HFFc6 (cell line): Measurements from ENCODE around the gene SYN1. TPM values are rescaled to one million over a fixed set of nuclear protein-coding genes. Genes with fewer than 3 reads are reported as not detected.

Experiments
- DNase-seq: peaks from one replicate; pipeline ENCODE4 v3.0.0-alpha.2; 2018
- H3K27ac Mint-ChIP-seq: 2 replicates; pipeline ENCODE4 v1.8.0; 2020; ENCODE audit warnings: mild to moderate bottlenecking, mixed read lengths
- H3K27me3 Mint-ChIP-seq: 2 replicates; pipeline ENCODE4 v1.8.0; 2021; ENCODE audit warnings: mild to moderate bottlenecking, moderate library complexity, mixed read lengths; ENCODE audit not compliant: insufficient read depth
- H3K36me3 Mint-ChIP-seq: 2 replicates; pipeline ENCODE4 v1.8.0; 2021; ENCODE audit warnings: low read depth, mixed read lengths
- H3K4me1 Mint-ChIP-seq: 2 replicates; pipeline ENCODE4 v1.8.0; 2020; ENCODE audit warnings: low read depth, mixed read lengths
- H3K4me3 Mint-ChIP-seq: 2 replicates; pipeline ENCODE4 v1.8.0; 2020; ENCODE audit warnings: mild to moderate bottlenecking, moderate library complexity, mixed read lengths
- H3K9me3 Mint-ChIP-seq: 2 replicates; pipeline ENCODE4 v1.8.0; 2020; ENCODE audit warnings: mild to moderate bottlenecking, mixed read lengths
- CTCF ChIP-seq: fragments of 200-600 bp; sonication (generic); IDR thresholded peaks from 2 replicates; pipeline ENCODE4 v1.5.0; 2021; ENCODE audit warnings: antibody characterized with exemption, mild to moderate bottlenecking
- total RNA-seq, 6 experiments: library from RNA; stranded (reverse); fragmentation: NEBNext Ultra II Directional; extraction: Animal tissue kit (Norgen Biotek cat#: 25700); gene quantifications; 2 replicates in 1 of 6; 3 replicates in 5 of 6; pipeline ENCODE4 v1.2.3, GENCODE V29; 2021

SYN1 gene
- total RNA-seq, 6 experiments from 2014 or later, result 0.13 to 0.31 (median 0.19) TPM; not detected in 1

DNA sequence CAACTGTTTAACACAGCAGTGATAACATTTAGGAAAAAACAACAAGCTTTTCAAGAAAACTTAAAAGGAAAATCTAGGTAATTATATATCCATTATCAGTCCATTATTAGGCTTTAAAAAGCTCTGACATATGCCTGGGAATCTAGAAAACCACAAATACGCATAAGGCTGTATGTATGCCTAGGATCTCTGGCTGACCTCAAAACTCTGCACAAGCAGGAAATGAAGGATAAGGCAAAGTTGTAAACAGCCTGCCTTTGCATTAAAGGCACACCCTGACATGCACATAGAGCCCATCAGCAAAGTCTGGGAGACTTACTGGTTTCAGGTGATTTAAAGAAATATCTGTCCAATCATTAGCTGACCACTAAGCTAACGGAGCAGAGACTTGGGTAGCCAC, 23.4 kb downstream of the SYN1 start:
- H3K9me3 Mint-ChIP-seq, result no peaks in the 10 kb centered on the region
- H3K36me3 Mint-ChIP-seq, result no peaks in the 10 kb centered on the region
- H3K4me3 Mint-ChIP-seq, result no peak overlapping the region
- H3K27me3 Mint-ChIP-seq, result peaks cover 15% of the 10 kb centered on the region
- H3K27ac Mint-ChIP-seq, result peak overlapping the region; percentile 72; the same call in 1 of the 2 replicates
- peaks cover 11% of the 10 kb centered on the region for H3K4me1 Mint-ChIP-seq
- no peak for TF ChIP-seq CTCF
- no peak for DNase-seq

DNA sequence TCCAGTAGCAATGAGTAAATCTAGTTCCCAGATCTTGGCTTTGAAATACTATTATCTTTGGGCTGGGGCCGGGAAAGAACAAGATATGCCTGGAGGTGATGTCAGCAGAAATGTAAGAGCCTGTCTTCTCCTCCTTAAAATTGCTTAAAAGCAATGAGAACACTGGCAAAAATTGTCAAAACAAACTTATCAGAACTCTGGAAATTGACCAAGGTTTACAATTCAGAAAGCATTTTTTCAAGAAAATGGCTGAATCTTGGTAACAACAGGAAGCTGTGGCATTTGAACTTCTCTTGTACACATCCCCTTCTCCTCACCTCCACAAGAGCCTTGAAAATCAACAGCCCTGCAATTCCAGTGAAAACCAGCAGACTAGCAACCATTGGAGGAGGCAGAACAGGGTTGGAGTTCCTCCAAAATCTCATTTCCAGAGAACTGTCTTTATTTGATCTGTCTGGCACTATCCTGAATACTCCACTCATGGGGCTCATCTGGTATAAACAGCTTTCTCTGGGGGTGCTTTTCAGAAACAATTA, 23.9 kb downstream of the SYN1 start:
- Mint-ChIP-seq H3K27ac (peak overlapping the region; percentile 72; the same call in 1 of the 2 replicates), H3K27me3 (peaks cover 15% of the 10 kb centered on the region), H3K4me3 (no peak overlapping the region), H3K4me1 (peaks cover 11% of the 10 kb centered on the region), H3K9me3 (no peaks in the 10 kb centered on the region), H3K36me3 (no peaks in the 10 kb centered on the region)
- TF ChIP-seq CTCF, result no peak
- peak; percentile 52 for DNase-seq

DNA sequence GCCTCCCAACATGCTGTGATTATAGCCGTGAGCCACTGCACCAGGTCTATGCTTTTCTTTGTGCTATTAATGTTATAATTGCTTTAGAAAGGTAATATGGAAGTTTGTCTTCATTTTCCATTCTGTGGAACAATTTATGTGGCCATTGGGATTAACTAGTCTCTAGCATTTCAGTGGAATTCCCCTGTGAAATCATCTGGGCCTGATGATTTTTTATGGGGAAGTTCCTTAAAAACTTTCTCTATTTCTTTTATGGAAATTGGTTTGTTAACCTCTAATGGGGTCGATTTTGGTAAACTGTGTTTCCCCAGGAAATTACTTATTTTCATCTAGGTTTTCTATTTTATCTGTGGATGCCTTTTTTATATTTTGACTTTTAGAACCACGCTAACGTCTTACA, 26.1 kb downstream of the SYN1 start:
- DNase-seq, result no peak
- no peak overlapping the region for H3K4me3 Mint-ChIP-seq

DNA sequence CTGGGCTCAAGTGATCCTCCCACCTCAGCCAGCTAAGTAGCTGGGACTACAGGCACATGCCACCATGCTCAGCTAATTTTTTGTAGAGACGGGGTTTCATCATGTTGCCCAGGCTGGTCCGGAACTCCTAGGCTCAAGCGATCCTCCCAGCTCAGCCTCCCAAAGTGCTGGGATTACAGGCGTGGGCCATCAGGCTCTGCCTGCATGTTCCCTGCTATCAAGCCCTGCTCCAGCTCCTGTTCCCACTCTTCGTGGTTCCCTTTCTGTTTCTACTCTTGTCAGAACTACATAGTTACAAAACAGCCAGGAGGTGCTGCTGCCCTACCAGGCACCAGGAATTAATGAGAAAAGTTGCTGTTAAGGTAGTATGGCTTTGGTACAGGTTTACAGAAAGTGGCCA, 28.7 kb downstream of the SYN1 start:
- H3K36me3 Mint-ChIP-seq, result no peaks in the 10 kb centered on the region
- TF ChIP-seq CTCF, result no peak
- H3K4me3 Mint-ChIP-seq, result no peak overlapping the region
- no peak for DNase-seq
- H3K4me1 Mint-ChIP-seq, result peaks cover 5% of the 10 kb centered on the region
- H3K27me3 Mint-ChIP-seq, result peaks cover 3% of the 10 kb centered on the region
- H3K27ac Mint-ChIP-seq, result no peak overlapping the region
- no peaks in the 10 kb centered on the region for H3K9me3 Mint-ChIP-seq

More for the DNA sequence above, 26.1 kb downstream of the SYN1 start:
- H3K36me3 Mint-ChIP-seq, result no peaks in the 10 kb centered on the region
- no peak for TF ChIP-seq CTCF
- H3K9me3 Mint-ChIP-seq, result no peaks in the 10 kb centered on the region
- H3K4me1 Mint-ChIP-seq, result peaks cover 11% of the 10 kb centered on the region
- H3K27ac Mint-ChIP-seq, result no peak overlapping the region
- peaks cover 11% of the 10 kb centered on the region for H3K27me3 Mint-ChIP-seq

DNA sequence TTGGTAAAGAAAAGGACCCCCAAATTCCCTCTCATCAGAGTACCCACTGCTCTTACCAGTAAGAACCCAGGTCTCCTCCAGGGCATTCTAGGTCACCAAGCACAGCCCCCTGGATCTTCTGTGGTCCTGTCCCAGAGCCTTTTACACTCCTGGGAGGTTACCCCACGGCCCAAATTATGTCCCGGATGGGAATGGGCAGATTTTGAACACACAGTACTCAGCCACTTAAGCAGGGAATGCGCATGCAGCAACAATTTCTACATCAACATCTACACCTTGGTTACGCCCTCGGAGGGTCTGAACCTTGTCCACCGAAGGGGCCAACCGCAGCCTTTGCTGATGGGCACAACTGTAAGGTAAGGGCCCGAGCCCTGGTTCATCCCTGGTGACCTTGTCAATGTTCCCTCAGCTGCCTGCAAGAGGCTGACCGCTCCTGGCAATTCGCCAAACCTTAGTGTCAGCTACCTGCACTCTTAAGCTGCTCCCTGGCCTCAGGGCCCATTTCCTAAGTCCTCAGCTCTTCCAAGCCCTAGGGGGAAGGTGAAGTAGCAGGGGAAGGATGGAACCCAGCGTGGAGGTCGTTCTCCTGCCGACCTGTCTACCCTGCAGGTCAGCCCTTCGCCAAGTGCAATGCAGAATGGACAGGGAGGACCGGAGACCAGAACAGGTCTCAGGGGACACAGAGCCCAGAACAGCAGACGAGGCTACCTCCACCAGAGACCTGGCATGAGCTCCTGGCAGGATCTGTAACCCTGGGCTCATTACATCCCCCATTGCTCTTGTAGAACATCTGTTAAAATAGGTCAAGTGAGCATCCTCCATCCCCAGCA, 31.5 kb downstream of the SYN1 start:
- Mint-ChIP-seq H3K9me3 (no peaks in the 10 kb centered on the region), H3K4me1 (peaks cover 23% of the 10 kb centered on the region), H3K27ac (no peak overlapping the region), H3K4me3 (no peak overlapping the region), H3K36me3 (peaks cover 13% of the 10 kb centered on the region), H3K27me3 (peaks cover 6% of the 10 kb centered on the region)
- TF ChIP-seq CTCF, result no peak
- no peak for DNase-seq
